ENCODE measurements around the gene ATP2B3.
A peak's percentile ranks its signal among the peaks of the same experiment; 100 is the strongest.

The ATP2B3 gene

GRCh38 chrX:153533091-153533490, 15.6 kb downstream of the ATP2B3 start:
- DNase-seq (ENCODE audit: low read depth in 2 of 2): no peak

GRCh38 chrX:153537080-153537479, 19.6 kb downstream of the ATP2B3 start:
- DNase-seq (ENCODE audit: low read depth in 2 of 2): no peak

GRCh38 chrX:153537526-153538295, 20.3 kb downstream of the ATP2B3 start:
- DNase-seq (ENCODE audit: low read depth in 2 of 2): no peak

- no peak for DNase-seq (ENCODE audit: low read depth in 2 of 2)
Observed at GRCh38 chrX:153538424-153538823, 21.0 kb downstream of the ATP2B3 start.

- DNase-seq (ENCODE audit: low read depth in 2 of 2): peak in 1 of 2 donors; percentile 25
Observed at GRCh38 chrX:153539171-153539978, 21.9 kb downstream of the ATP2B3 start.

GRCh38 chrX:153539979-153540358, 22.5 kb downstream of the ATP2B3 start:
- no peak for DNase-seq (ENCODE audit: low read depth in 2 of 2)

GRCh38 chrX:153544727-153545126, 27.3 kb downstream of the ATP2B3 start:
- no peak for DNase-seq (ENCODE audit: low read depth in 2 of 2)

GRCh38 chrX:153546386-153546785, 28.9 kb downstream of the ATP2B3 start:
- no peak for DNase-seq (ENCODE audit: low read depth in 2 of 2)

- no peak for DNase-seq (ENCODE audit: low read depth in 2 of 2)
Observed at GRCh38 chrX:153547195-153547594, 29.8 kb downstream of the ATP2B3 start.

- DNase-seq (ENCODE audit: low read depth in 2 of 2): no peak
Observed at GRCh38 chrX:153549231-153549630, 31.8 kb downstream of the ATP2B3 start.

GRCh38 chrX:153549807-153550206, 32.4 kb downstream of the ATP2B3 start:
- DNase-seq (ENCODE audit: low read depth in 2 of 2): no peak

- no peak for DNase-seq (ENCODE audit: low read depth in 2 of 2)
Observed at GRCh38 chrX:153551135-153551534, 33.7 kb downstream of the ATP2B3 start.

GRCh38 chrX:153554519-153555167, 37.2 kb downstream of the ATP2B3 start:
- peak in 1 of 2 donors; percentile 27 for DNase-seq (ENCODE audit: low read depth in 2 of 2)

GRCh38 chrX:153556767-153557166, 39.3 kb downstream of the ATP2B3 start:
- no peak for DNase-seq (ENCODE audit: low read depth in 2 of 2)

GRCh38 chrX:153557618-153558355, 40.3 kb downstream of the ATP2B3 start:
- DNase-seq (ENCODE audit: low read depth in 2 of 2): no peak

- no peak for DNase-seq (ENCODE audit: low read depth in 2 of 2)
Observed at GRCh38 chrX:153560000-153560399, 42.6 kb downstream of the ATP2B3 start.

GRCh38 chrX:153560466-153560865, 43.0 kb downstream of the ATP2B3 start:
- DNase-seq (ENCODE audit: low read depth in 2 of 2): no peak

GRCh38 chrX:153561337-153561736, 43.9 kb downstream of the ATP2B3 start:
- DNase-seq (ENCODE audit: low read depth in 2 of 2): no peak

- no peak for DNase-seq (ENCODE audit: low read depth in 2 of 2)
Observed at GRCh38 chrX:153562546-153562945, 45.1 kb downstream of the ATP2B3 start.

- no peak for DNase-seq (ENCODE audit: low read depth in 2 of 2)
Observed at GRCh38 chrX:153564047-153564606, 46.7 kb downstream of the ATP2B3 start.

- no peak for DNase-seq (ENCODE audit: low read depth in 2 of 2)
Observed at GRCh38 chrX:153565996-153566580, 48.6 kb downstream of the ATP2B3 start.
